MCF 10A (cell line): ENCODE results near the gene IL17RC. TPM values are rescaled to one million over a fixed set of nuclear protein-coding genes. Genes with fewer than 3 reads are reported as not detected.

Source experiments
- BruUV-seq: library from RNA; stranded (reverse); fragments of 400-500 nt; replicated peaks from 2 replicates; lab custom pipeline; 2021; lab: Mats Ljungman, UMichigan
- CTCF ChIA-PET: fragments of 300-600 bp; sonication (Branson Sonifier 250); formaldehyde crosslinking; extraction: SDS; loops from one replicate; lab custom pipeline; 2021; ENCODE audit warnings: antibody characterized with exemption, inconsistent platforms; lab: Yijun Ruan, JAX
- POLR2A ChIA-PET: fragments of 300-600, 350-650 bp; sonication (Branson Sonifier 250); formaldehyde crosslinking; extraction: SDS; loops from one replicate; lab custom pipeline; 2020; ENCODE audit warnings: antibody characterized with exemption, inconsistent platforms; lab: Yijun Ruan, JAX
- DNase-seq: peaks from one replicate; pipeline ENCODE4 v3.0.0-alpha.2; 2018; ENCODE audit not compliant: unreplicated experiment
- H3K27ac Mint-ChIP-seq: one replicate; pipeline ENCODE4 v1.8.0; 2022; ENCODE audit warnings: mild to moderate bottlenecking, low read depth, mixed read lengths; ENCODE audit not compliant: unreplicated experiment
- H3K27me3 Mint-ChIP-seq: one replicate; pipeline ENCODE4 v1.8.0; 2022; ENCODE audit warnings: mixed read lengths; ENCODE audit not compliant: insufficient read depth, unreplicated experiment
- H3K36me3 Mint-ChIP-seq: one replicate; pipeline ENCODE4 v1.8.0; 2022; ENCODE audit warnings: mild to moderate bottlenecking, moderate library complexity, mixed read lengths; ENCODE audit not compliant: insufficient read depth, unreplicated experiment
- H3K4me1 Mint-ChIP-seq: one replicate; pipeline ENCODE4 v1.8.0; 2022; ENCODE audit warnings: mixed read lengths; ENCODE audit not compliant: insufficient read depth, unreplicated experiment
- H3K4me3 Mint-ChIP-seq: one replicate; pipeline ENCODE4 v1.8.0; 2022; ENCODE audit warnings: mild to moderate bottlenecking, moderate library complexity, mixed read lengths; ENCODE audit not compliant: unreplicated experiment
- H3K9me3 Mint-ChIP-seq: one replicate; pipeline ENCODE4 v1.8.0; 2022; ENCODE audit warnings: mixed read lengths; ENCODE audit not compliant: unreplicated experiment
- CTCF ChIP-seq: fragments of 200-600 bp; IDR thresholded peaks from one replicate; pipeline ENCODE4 v1.8.0; 2022; ENCODE audit warnings: antibody characterized with exemption, mild to moderate bottlenecking; ENCODE audit not compliant: unreplicated experiment
- intact Hi-C: fragments of 100-400 bp; cut with micrococcal nuclease; formaldehyde crosslinking; loops from 2 replicates; pipeline ENCODE4 v1.14.1; 2022
- total RNA-seq: library from RNA; stranded (reverse); gene quantifications from 2 replicates; pipeline ENCODE4 v1.2.3, GENCODE V29; 2022

The IL17RC gene
- total RNA-seq, 1 experiment from 2014 or later = 25.7 TPM

GRCh38 chr3:9978710-9979305, 61.9 kb downstream of the IL17RC start:
- CTCF ChIA-PET = interaction anchor here (1.0 kb wide), 1 partner anchor 23 kb away, joined by 4 read pairs; no protein-coding TSS in a partner anchor

GRCh38 chr3:9980251-9980650, 63.4 kb downstream of the IL17RC start:
- CTCF ChIA-PET = interaction anchor here (0.6 to 0.8 kb wide), 3 partner anchors 9 to 34 kb away, joined by 3 to 4 read pairs (median 3); no protein-coding TSS in a partner anchor

More at GRCh38 chr3:9978710-9979305, 61.9 kb downstream of the IL17RC start:
- Mint-ChIP-seq H3K27me3 (no peaks in the 10 kb centered on the region), H3K36me3 (peaks cover 68% of the 10 kb centered on the region), H3K9me3 (no peaks in the 10 kb centered on the region), H3K4me1 (peaks cover 32% of the 10 kb centered on the region), H3K27ac (peak overlapping the region; percentile 32), H3K4me3 (no peak overlapping the region)
- TF ChIP-seq CTCF = no peak
- intact Hi-C loops = no loop called here
- no TSS peak for BruUV-seq
- no peak for DNase-seq
- POLR2A ChIA-PET = interaction anchor here (0.6 to 3.1 kb wide), 4 partner anchors 8 to 186 kb away, joined by 3 to 49 read pairs (median 6); partner anchors contain the start of genes ARPC4 and EMC3

More at GRCh38 chr3:9980251-9980650, 63.4 kb downstream of the IL17RC start:
- Mint-ChIP-seq H3K27me3 (no peaks in the 10 kb centered on the region), H3K27ac (no peak overlapping the region), H3K4me1 (peaks cover 33% of the 10 kb centered on the region), H3K36me3 (peaks cover 53% of the 10 kb centered on the region), H3K9me3 (no peaks in the 10 kb centered on the region), H3K4me3 (no peak overlapping the region)
- no peak for TF ChIP-seq CTCF
- DNase-seq = no peak
- BruUV-seq = no TSS peak
- POLR2A ChIA-PET = interaction anchor here (0.5 to 0.6 kb wide), 2 partner anchors 9 to 249 kb away, joined by 3 read pairs; partner anchors contain the start of gene BRPF1
- intact Hi-C loops = no loop called here

Other genes starting within 250 kb of the IL17RC start
- gene CPNE9, start 213.3 kb upstream of the IL17RC start, total RNA-seq = not detected in 2 replicates
- 19.9 and 21.4 TPM in 2 replicates for gene BRPF1, start 185.4 kb upstream of the IL17RC start, total RNA-seq
- gene OGG1, start 167.1 kb upstream of the IL17RC start, total RNA-seq = 15.3 and 17.7 TPM in 2 replicates
- gene CAMK1, start 147.2 kb upstream of the IL17RC start, total RNA-seq = 8.3 and 11.7 TPM in 2 replicates
- gene TADA3, start 124.6 kb upstream of the IL17RC start, total RNA-seq = 72.0 and 77.1 TPM in 2 replicates
- gene ARPC4, start 124.0 kb upstream of the IL17RC start, total RNA-seq = 122 and 132 TPM in 2 replicates
- 14.6 and 16.6 TPM in 2 replicates for gene TTLL3, start 106.8 kb upstream of the IL17RC start, total RNA-seq
- gene RPUSD3, start 73.1 kb upstream of the IL17RC start, total RNA-seq = 40.3 and 40.7 TPM in 2 replicates
- gene CIDEC, start 36.8 kb upstream of the IL17RC start, total RNA-seq = not detected in 2 replicates
- 49.7 and 55.4 TPM in 2 replicates for gene JAGN1, start 26.5 kb upstream of the IL17RC start, total RNA-seq
- gene IL17RE, start 14.2 kb upstream of the IL17RC start, total RNA-seq = 5.0 and 5.5 TPM in 2 replicates
- 13.4 and 19.9 TPM in 2 replicates for gene CRELD1, start 16.7 kb downstream of the IL17RC start, total RNA-seq
- 0.83 and 1.3 TPM in 2 replicates for gene PRRT3, start 35.3 kb downstream of the IL17RC start, total RNA-seq
- gene EMC3, start 69.7 kb downstream of the IL17RC start, total RNA-seq = 55.4 and 59.1 TPM in 2 replicates
- gene FANCD2, start 109.3 kb downstream of the IL17RC start, total RNA-seq = 14.6 and 24.6 TPM in 2 replicates
- gene FANCD2OS, start 191.2 kb downstream of the IL17RC start, total RNA-seq = not detected in 2 replicates
- gene BRK1, start 198.6 kb downstream of the IL17RC start, total RNA-seq = 78.5 and 82.5 TPM in 2 replicates
- gene VHL, start 224.7 kb downstream of the IL17RC start, total RNA-seq = 50.9 and 54.6 TPM in 2 replicates
- 6.0 and 7.0 TPM in 2 replicates for gene IRAK2, start 247.8 kb downstream of the IL17RC start, total RNA-seq